ENCODE measurements around the gene ESAM. TPM values are rescaled to one million over a fixed set of nuclear protein-coding genes. Genes with fewer than 3 reads are reported as not detected.

Gene ESAM, protein sequence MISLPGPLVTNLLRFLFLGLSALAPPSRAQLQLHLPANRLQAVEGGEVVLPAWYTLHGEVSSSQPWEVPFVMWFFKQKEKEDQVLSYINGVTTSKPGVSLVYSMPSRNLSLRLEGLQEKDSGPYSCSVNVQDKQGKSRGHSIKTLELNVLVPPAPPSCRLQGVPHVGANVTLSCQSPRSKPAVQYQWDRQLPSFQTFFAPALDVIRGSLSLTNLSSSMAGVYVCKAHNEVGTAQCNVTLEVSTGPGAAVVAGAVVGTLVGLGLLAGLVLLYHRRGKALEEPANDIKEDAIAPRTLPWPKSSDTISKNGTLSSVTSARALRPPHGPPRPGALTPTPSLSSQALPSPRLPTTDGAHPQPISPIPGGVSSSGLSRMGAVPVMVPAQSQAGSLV
- 3.7 TPM for total RNA-seq

DNA sequence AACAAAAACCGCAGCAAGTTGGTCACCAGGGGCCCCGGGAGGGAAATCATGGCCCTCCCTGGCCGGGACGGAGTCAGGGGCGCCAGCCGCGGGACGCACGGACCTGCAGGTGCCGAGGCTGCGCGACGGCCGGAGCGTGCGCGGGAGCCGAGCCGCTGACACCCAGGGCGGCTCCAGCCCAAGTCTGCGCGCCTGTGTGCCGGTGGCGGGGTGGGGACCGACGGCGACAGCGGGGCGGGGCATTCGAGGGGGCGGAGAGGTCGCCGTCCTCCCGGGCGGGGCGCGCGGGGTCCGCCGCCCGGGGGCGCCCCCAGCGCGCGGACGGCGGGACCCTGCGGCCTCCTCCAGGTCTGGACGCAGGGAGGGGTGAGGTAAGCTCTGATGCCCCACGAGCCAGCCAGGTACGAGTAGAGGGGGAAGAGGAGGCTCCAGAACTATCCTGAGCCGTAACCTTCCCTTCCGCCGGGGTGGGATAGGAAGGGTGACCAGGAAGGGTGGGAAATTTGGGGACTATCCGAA is at the start of gene ESAM:
Gene ESAM, minus strand, starts transcription at position 186 of the 519 bp plus-strand sequence. Its CDS starts 136 bp downstream, at position 50.
- no peak for DNase-seq

DNA sequence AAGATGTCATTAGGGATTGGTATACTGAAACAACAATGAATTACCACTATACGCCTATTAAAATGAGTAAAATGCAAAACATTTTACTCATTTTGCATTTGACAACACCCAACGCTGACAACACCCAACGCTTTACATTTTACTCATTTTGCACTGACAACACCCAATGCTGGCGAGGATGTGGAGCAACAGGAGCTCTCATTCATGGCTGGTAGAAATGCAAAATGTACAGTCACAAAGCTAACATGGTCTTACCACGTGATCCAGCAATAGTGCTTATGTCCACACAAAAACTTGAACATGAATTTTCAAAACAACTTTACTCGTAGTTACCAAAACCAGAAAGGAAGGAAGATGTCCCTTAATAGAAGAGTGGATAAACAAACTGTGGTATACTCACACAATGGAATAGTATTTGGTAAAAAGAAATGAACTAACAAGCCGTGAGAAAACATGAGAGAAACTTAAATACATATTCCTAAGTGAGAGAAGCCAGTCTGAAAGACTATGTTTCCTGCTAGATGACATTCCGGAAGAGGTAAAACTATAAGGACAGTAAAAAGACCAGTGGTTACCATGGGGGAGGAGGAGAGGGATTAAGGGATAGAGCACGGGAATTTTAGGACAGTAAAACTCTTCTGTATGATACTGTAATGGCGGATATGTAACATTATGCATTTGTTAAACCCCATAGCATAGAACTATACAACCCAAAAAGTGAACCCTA is 49.5 kb upstream of the ESAM start:
- DNase-seq, result no peak

DNA sequence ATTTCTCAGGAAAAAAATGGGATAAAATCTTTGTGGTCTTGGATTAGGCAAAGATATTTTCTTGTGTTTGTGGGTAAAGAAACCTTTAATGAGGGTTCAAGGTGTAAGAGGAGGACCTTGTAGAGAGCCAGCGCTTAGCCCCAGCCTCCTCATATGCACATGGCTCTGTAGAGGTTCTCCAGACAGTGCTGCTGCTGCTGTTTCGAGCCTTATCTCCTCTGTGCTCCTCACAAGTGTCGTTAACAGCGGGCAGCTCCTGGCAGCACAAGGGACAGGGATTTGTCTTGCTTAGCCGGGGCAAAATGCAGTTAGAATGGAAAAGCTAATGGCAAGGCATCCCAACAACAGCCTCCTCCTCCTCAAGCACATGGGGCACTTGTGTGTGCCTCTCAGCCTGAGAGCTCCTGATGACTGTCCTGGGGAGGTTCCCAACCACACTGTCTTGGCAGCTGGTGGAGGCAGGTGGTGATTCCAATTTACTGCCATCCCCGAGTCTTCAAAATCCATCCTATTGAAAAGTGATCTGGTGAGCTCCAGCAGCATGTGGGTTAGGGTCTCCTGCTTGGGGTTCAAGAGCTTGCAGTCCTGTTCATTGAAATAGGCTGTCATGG is 45.7 kb upstream of the ESAM start:
- no peak for DNase-seq

DNA sequence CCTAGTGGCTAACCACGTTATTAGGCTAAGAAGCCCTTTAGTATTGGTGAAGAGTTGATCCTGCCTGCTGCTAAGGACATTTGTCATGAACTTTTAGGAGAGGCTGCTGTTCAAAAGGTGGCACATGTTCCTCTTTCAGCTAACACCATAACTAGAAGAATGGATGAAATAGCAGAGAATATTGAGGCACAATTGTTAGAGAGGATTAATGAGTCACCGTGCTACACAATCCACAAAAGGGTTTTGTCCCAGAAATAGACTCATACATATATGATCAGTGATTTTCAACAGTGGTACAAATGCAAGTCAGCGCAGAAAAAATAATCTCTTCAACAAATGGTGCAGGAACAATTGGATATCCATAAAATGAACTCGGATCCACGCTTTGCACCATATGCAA is 45.1 kb upstream of the ESAM start:
- no peak for DNase-seq

DNA sequence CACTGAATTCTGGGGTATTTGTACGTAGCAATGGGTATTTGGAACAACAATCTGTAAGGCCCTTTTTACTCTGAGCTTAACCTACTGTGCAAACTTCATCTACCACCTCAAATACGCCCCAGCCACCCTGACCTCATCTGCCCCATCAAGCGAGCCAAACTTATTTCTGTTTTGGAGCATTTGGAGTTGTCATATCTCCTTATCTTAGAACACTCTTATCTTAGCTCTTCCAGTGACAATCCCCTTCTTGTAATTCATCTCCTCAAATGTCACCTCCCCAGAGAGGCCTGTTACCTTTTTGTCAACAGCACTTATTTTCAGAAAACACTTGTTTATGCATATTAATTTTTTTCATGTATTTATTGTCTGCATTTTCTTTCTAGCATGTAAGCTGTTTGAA is 42.8 kb upstream of the ESAM start:
- DNase-seq, result no peak

DNA sequence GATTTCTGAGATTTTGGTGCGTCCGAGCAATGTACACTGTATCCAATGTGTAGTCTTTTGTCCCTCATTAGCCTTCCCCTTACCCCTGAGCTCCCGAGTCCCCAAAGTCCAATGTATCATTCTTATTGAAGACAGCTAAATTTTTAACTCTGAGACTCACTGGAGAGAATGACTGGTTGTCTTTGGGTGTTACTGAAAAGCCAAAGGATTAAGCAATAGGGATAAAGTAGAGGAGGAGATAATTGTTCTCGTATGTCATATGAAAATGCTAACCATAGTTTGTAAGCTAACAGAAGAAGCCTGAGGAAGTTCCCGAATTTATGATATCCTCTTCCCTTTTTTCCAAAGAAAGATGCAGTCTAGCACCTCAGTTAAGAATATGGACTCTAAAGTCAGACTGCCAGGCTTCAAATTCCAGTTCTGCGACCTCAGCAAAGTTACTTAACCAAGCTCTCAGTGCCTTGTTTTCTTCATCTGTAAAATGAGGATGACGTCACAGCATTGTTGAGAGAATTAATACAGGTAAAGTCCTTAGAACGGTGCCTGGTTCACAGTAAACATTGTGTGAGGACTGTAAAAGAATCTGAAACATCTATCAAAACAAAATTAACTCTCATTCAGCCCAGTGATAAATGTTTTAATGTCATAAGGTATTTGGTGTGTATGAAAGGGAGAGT is 39.7 kb upstream of the ESAM start:
- DNase-seq, result no peak

DNA sequence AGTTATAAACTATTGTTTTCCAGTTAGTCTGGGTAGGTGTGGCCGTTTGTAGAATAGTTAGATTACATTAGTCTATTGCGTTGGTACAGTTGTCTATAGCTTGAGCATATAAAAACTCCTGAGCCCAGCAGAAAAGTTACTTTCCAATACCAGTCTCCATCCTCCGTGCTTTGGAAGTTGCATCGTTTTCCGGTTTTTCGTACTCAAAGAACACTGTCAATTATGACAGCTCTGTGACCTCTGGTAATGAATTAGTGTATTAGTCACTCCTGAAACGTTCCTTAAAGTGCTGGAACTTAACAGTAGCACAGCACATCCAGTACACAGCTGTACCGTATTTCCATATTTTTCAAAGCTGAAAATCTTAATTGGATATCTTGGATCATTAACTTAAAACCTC is 38.9 kb upstream of the ESAM start:
- DNase-seq, result no peak

DNA sequence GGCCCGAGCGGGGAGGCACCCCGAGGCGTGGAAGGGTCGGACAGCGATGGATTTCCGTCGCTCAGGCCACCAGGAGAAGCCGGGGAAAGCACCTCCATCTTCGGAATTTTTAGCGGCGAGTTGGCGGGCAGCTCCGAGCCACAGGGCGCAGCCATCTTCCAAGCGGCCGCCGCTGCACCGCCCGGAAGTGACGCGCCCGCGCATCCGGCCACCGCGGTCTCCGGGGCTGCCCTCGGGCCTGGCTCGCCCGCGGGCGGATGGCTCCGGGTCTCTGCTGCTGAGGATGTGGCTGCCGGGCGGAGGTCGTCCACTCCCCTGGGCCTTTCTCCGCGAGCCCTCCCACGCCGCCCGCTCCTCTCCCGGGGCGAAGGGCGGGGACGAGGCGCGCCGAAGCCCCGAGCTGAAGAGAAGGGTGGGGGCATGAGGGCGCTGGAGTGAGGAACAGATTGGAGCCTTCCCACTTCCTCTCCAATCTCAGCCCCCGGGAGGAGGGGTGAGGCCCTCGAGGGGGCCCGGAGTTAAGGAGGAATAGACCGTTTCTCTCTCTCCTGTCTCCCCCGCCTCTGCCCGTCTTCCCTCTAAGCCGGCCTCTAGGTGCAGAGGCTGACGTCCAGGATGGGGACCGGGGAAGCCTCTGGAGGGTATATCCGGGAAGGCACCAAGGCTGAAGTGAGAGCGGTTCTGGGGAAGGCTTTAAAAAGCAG is 38.3 kb upstream of the ESAM start, which contains the start of gene MSANTD2:
Gene MSANTD2, minus strand, starts transcription at position 181 of the 704 bp plus-strand sequence. Its CDS starts 26 bp downstream, at position 155.
- DNase-seq, result peak; percentile 86

DNA sequence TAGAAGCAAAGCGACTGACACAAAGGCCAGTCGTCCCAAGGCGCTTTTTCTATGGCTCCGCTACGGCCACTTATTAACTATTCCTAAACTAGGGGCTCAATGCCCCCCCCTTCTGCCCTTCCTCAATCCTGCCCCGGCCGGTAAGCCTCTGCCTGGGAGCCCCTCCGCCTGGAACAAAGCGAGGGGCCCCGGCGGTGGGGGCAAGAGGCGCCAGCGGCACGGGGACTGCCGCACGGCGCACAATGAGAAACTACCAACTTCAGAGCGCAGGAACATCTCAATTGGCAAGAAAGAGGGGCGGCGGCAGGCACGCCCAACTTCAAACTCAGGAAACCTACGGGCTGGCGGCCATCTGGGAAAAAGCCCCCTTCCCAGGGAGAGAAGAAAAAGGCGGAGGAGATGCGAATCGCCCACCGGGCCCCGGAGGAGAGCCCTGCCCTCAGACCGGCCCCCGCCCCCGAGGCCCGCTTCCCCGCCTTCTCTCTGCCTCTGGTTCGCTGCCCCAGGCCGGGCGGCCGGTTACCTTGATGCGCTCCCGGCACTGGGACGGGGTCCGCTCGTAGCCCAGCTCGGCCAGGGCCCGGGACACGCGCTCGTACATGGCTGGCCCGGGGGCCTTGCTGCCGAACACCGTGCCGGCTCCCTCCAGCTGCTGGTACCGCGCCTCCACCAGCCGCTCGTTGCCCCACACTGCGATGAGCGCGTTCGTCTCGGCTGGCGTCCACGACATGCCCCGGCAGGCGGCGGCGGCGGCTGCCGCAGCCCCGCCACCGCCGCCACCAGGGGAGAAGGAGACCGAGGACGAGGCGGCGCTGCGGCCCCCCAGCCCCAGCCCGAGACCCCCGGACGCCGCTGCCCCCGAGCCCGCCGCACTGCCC is 37.5 kb upstream of the ESAM start:
- no peak for DNase-seq

DNA sequence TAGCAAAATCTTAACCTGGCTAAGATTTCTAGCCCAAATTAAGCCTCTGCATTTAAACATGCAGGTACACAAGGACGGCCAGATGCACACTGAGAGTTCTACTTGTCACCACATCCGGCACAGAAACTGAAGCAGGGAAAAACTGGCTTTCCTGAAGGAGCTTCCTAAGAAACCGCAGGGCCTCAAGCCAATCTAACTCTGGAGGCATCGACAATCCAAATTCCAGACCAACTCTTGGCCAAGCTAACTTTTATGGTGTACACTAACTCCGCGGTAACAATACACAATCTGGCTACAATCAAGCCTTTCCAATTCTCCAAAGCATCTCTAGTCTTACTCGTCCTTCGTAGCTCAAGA is 36.9 kb upstream of the ESAM start:
- DNase-seq, result no peak

DNA sequence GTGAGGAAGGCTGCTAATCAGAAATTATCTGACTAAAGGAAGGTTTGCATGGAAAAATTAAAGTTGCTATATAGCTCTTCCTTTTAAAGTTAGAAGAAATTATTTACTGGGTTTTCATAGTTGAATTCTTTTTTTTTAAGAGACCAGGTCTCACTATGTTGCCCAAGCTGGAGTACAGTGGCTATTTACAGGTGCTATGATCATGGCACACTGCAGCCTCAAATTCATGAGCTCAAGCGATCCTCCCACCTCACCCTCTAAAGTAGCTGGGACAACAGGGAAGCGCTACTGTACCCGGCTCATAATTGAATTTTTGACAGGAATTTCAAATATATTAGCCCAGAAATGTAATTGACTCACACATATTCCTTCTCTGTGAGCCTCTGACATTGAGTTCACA is 34.2 kb upstream of the ESAM start:
- DNase-seq, result no peak

DNA sequence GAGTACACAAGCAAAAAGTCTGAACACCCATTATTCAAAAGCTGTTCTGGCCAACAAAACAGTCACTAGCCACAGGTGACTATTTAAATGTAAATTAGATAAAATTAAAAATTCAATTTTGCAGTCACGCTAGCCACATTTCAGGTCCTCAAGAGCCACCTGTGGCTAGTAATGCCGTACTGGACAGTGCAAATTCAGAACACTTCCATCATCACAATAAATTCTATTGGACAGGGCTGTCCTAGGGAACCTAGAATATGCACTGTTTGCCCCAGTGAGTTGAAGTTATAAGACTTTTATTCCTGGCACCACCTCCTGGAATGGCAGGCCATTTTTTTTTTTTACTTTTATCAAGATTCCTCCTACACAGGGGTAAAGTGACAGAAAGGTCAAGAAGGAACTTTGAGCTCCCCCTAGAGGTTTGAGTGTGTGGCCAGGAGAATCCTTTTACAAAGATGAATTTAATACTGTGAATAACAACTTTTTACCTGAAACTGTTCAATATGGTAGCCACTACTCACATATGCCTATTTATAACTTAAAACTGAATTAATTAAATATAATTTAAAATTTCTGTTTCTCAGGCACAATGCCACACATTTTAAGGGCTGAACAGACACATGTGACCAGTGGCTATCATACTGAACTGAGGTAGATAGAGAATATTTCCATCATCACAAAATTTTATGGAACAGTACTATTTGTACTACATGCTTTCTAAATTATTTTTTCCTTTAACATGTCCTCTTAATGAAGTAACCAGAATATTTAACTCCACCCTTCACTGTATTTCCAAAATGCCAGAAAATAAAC is 31.6 kb upstream of the ESAM start:
- DNase-seq, result no peak

DNA sequence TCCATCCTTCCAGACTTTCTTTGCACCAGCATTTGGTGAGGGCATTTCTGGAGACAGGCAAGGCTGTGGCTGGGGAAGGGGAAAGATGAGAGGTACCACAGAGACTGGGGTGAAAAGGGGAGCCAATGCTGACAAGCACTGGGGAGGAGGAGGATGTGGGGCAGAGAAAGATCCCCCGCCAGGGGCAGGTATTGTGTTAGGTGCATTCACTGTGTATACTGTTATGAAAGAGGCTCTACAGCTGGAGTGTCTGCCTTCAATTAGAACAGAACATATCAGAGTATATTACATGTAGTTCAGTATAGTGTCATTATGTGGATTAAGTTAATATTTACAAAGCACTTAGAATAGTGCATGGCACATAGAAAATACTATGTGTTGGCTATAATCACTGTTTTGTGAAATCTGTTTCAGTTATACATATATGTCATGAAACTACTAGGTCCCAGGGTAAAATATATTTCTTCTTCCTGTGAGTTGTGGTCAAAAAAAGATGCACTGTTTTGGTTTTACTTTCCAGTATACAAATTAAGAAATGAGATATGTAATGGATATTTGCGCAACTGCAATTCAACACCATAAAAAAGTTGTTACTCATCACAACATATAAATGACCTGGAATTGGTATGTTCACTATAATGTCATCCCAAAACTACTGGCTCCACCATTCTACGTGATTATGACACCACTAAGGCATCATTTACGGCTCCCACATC is 29.7 kb upstream of the ESAM start:
- DNase-seq, result no peak

DNA sequence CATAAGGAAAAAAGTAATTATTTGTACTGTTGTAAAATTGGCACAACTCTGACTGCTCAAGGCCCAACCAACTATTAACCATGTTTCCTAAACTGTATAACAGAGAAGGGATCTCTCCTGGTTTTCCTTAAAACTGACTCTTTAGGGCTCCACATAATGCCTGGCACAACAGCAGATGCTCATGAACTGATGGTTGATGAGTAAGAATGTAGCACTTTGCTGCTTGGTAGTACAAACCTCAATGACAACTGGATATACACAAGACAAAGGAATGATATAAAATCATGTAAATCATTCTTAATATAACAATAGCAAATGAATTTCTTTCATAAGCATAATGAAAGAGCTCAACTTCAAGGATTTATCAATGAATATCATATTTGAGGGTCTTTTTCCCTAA is 26.4 kb upstream of the ESAM start:
- DNase-seq, result no peak

DNA sequence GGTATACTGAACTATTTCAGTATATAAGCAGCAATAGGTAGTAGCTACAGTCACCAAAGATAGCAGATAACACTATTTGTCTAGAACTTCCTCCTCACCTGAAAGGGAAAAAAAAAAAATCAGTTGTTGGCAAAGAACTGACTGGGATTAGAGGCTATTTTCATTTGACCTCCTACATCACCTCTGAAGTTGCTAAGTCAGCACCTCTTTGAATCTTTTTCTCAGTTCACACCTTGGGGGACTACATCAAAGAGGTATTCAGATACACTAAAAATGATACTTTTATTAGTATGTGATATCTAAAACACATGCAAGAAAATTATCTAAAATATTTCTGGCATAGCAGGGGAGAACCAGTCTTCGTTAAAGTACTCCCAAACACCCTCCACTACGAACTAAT is 22.0 kb upstream of the ESAM start:
- DNase-seq, result no peak

DNA sequence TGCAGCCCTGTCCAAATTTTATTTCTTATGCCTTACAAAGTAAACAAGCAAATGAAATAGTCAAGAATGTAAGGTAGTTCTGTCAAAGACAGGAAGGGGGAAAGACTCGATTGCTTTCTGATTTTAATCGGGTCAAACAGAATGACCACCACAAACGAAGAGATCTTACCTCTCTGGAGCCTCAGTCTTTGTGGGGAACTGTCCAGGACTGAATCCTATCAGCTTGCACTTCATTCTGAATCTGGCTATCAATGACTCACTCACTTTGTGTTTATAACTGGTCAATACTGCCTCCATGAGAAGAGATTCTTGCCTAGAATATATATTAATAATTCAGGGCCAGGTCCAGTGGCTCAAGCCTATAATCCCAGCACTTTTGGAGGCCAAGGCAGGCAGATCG is 20.9 kb upstream of the ESAM start:
- DNase-seq, result no peak

DNA sequence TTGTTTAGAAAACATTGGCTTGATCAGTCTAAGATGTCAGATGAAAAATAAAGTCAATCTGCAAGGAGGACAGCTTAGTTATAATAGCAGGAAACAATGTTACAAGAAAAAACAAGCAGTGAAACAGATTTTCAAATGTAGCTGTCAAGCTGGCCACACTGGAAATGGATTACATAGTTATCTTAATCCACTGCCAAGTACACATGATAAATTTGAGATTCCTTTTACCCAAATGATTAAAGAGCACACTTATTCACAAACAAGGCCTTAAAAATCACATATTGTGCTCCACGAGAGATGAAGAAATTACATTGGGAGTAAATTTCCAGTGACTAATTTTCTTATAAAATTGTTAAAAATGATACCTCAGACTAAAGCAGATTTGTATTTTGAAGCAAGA is 17.5 kb upstream of the ESAM start:
- no peak for DNase-seq

DNA sequence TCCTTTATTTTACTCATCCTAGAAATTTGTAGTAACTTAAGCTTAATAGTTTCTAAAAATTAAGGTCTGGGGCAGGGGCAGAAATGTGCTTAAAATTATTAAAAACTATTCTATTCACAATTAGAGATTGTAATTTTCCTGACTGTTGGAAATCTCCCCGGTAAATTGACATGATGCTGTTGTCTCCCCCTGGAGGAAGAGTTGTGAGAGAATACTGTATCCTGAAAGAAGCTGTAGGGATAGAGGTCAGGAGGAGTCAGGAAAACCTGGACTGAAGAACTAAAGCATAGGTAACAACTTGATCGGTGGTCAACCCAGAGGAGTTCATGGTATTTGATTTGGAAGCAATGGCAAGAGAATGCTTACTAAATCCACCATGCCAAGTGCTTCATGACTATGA is 16.2 kb upstream of the ESAM start:
- DNase-seq, result no peak
